Fibroblast of villous mesenchyme (primary cell): Measurements from ENCODE around the gene HEY2. TPM values are rescaled to one million over a fixed set of nuclear protein-coding genes. Genes with fewer than 3 reads are reported as not detected.

ENCODE experiments used
- DNase-seq: peaks from one replicate; pipeline ENCODE4 v3.0.0-alpha.2; 2010; ENCODE audit warnings: low read depth
- H3K4me3 ChIP-seq: 2 replicates; pipeline ENCODE4 v1.5.1; 2011; ENCODE audit warnings: low read depth, mild to moderate bottlenecking, low read length
- total RNA-seq: library from RNA; depleted of rRNA; stranded (reverse); fragments of >200 nt; gene quantifications from 2 replicates; pipeline ENCODE4 v1.2.3, GENCODE V29; 2012
- TF ChIP-seq, protein P1 (sequence below): IDR thresholded peaks from 2 replicates; pipeline ENCODE4 v1.5.1; 2012; ENCODE audit warnings: low read depth, mild to moderate bottlenecking, low read length; ENCODE audit not compliant: insufficient read depth

HEY2 gene
- total RNA-seq, 1 donor = not detected

DNA sequence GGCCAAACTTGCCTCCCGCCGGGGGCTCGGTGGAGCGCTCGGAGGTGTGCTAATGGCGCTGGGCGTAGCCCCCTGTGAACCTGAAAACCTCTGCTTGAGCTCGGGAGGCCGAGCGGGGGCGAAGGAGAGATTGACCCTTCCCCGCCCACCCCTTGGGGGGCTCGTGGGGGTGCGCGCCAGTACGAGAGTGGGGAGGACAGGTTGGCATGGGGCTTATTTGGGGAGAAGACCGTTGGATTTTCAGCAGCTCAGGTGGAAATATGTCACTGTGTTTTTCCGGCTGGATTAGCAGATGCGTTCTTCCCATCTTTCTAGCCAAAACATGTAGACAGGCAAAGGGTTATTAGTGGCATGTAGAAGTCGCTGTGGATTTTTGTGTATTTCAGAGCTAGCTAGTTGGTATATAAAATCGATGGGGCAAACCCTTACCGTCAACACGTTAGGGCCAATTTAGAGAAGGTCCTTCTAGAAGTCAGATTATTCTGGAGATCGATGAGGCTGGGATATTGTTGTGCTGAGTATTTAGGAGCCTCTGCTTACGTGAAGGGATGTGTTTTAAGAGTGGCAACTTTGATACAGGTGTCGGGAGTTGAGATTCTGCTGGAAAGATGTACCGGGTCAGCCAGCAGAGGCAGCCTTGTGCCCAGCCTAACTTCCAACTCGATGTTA, 41.9 kb downstream of the HEY2 start:
- peak; percentile 42 for DNase-seq
- H3K4me3 ChIP-seq = peak overlapping the region; percentile 87
- TF ChIP-seq, protein P1, sequence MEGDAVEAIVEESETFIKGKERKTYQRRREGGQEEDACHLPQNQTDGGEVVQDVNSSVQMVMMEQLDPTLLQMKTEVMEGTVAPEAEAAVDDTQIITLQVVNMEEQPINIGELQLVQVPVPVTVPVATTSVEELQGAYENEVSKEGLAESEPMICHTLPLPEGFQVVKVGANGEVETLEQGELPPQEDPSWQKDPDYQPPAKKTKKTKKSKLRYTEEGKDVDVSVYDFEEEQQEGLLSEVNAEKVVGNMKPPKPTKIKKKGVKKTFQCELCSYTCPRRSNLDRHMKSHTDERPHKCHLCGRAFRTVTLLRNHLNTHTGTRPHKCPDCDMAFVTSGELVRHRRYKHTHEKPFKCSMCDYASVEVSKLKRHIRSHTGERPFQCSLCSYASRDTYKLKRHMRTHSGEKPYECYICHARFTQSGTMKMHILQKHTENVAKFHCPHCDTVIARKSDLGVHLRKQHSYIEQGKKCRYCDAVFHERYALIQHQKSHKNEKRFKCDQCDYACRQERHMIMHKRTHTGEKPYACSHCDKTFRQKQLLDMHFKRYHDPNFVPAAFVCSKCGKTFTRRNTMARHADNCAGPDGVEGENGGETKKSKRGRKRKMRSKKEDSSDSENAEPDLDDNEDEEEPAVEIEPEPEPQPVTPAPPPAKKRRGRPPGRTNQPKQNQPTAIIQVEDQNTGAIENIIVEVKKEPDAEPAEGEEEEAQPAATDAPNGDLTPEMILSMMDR = peak; percentile 54

DNA sequence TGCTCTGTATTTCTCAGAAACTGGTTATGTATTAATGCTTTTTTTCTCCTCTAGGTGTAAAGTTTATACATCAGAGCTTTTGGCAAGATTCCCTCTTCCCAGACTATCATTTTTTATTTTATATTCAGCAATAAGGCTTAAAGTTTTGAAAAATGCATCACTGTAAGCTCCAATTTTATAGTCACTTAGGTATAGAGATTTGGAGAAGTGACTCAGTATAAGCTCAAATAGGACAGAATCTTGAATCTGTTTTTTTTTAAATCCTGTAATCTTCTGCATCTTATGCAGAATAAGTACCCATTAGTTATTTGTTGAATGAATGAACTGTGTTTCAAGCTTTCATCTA, 42.4 kb downstream of the HEY2 start:
- no peak for DNase-seq
- peak overlapping the region; percentile 87 for H3K4me3 ChIP-seq
- TF ChIP-seq, protein P1 = no peak

DNA sequence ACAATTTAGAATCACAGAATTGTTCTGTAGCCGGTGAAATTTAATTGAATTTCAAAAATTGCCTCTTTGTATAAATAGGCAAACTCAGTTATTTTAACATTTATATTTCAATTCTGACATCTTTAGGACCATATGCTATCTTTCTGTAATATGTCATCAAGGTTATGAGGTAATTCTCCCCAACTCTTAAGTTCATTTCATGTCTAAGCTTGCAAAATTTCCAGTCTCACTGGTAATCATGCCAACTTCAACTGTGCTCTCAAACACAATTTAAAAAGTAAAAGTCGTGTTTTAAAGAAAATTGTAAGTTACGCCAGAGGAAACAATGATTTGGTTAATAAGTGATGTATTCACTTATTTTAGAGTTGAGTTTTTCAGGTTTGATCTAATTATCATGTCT, 42.7 kb downstream of the HEY2 start:
- TF ChIP-seq, protein P1 = no peak
- H3K4me3 ChIP-seq = peak overlapping the region; percentile 87
- DNase-seq = no peak

DNA sequence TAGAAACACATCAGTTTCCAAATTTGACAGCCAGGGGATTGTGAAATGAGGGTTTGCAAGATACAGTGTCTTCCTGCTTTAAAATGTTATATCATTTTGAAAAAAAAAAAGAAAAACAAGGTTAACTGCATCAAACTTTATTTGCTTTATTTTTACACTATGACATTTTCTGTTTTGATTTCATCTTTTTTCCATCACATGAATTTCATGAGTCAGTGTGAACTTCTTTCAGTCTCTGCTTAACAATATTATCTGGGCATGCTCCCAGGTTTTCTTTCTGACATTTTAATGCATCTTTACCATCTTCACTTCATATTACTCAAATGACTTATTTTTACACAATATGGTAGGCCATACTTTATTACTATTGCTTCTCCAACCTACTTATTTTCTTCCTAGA, 43.2 kb downstream of the HEY2 start:
- DNase-seq = peak; percentile 77
- TF ChIP-seq, protein P1 = no peak
- peak overlapping the region; percentile 87 for H3K4me3 ChIP-seq

DNA sequence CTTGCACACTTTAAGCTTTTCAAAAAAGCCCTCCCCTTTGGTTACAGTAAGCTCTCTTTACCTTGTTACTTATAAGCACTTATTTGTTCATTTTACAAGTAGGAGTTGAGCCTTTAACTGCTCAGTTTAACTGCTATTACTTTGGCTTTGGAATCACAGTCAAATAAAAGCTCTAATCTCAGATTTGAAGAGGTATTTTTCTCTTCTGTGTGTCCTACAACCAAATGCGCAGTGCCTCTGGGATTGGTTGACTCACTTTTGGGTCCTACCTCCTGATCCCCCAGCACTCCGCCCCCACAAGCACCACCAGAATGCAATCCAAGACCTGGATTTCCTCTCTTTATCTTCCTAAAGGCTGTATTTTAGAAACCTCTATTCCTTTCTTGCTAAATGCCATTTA, 43.8 kb downstream of the HEY2 start:
- TF ChIP-seq, protein P1 = no peak
- DNase-seq = no peak
- H3K4me3 ChIP-seq = no peak overlapping the region

DNA sequence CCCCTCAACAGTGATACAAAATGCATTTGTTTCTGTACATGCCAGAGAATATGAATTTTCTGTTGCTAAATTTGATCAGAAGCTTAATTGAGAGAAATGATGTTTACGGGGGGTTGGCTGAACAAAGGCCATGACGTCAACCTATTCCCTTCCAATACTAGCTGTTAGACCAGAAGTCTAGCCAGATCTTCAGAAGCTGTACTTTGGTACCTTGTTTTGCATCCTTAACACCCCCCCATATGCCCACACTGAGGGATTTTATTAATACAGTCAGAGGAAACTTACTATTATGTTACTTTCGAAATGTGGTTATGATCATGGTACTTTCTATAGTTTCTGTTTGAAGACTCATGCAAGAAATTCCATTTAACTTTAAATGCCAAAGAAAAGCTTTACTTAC, 44.4 kb downstream of the HEY2 start:
- TF ChIP-seq, protein P1 = no peak
- DNase-seq = no peak
- no peak overlapping the region for H3K4me3 ChIP-seq
